SU-DHL-6 (cell line): ENCODE data around the gene SOD3.

Experiments
- H2AFZ ChIP-seq: fragments of 200-600 bp; sonication (generic); 2 replicates; pipeline ENCODE4 v1.6.1; 2014; ENCODE audit warnings: low read depth, mild to moderate bottlenecking, moderate library complexity, mixed read lengths, antibody characterized with exemption, low read length; ENCODE audit not compliant: severe bottlenecking
- H3F3A ChIP-seq: fragments of 200-600 bp; shearing (Covaris generic); 2 replicates; pipeline ENCODE4 v1.6.0; 2016; ENCODE audit warnings: antibody characterized with exemption, mild to moderate bottlenecking; ENCODE audit not compliant: insufficient read depth
- H3K27ac ChIP-seq: fragments of 200-600 bp; sonication (generic); 2 replicates; pipeline ENCODE4 v1.5.1; 2016; ENCODE audit warnings: low read depth, mild to moderate bottlenecking, low read length, moderate library complexity, mixed read lengths
- H3K27me3 ChIP-seq: fragments of 200-600 bp; sonication (generic), shearing (Covaris generic); 2 replicates; pipeline ENCODE4 v1.6.0; 2014; ENCODE audit warnings: mild to moderate bottlenecking, low read length
- H3K36me3 ChIP-seq: fragments of 200-600 bp; sonication (generic); 2 replicates; pipeline ENCODE4 v1.6.1; 2014; ENCODE audit warnings: mild to moderate bottlenecking, low read length, mixed read lengths
- H3K4me2 ChIP-seq: fragments of 300-600, 200-600 bp; shearing (Covaris generic), sonication (generic); 2 replicates; pipeline ENCODE4 v1.6.0; 2014; ENCODE audit warnings: low read length, low read depth, mild to moderate bottlenecking; ENCODE audit not compliant: poor library complexity, severe bottlenecking
- H3K4me3 ChIP-seq: fragments of 200-600 bp; sonication (generic); 2 replicates; pipeline ENCODE4 v1.5.1; 2014; ENCODE audit warnings: antibody characterized with exemption, low read length, mild to moderate bottlenecking, mixed read lengths; ENCODE audit not compliant: insufficient read depth, poor library complexity, severe bottlenecking
- H3K79me2 ChIP-seq: fragments of 200-600 bp; sonication (generic); 2 replicates; pipeline ENCODE4 v1.6.1; 2014; ENCODE audit warnings: mild to moderate bottlenecking, low read length, moderate library complexity; ENCODE audit not compliant: insufficient read depth
- H3K9ac ChIP-seq: fragments of 200-600 bp; sonication (generic); 2 replicates; pipeline ENCODE4 v1.7.0; 2014; ENCODE audit warnings: mild to moderate bottlenecking, low read length
- H3K9me2 ChIP-seq: fragments of 200-600 bp; sonication (generic); replicated peaks from 2 replicates; pipeline ENCODE4 v1.6.1; 2014; ENCODE audit warnings: low read length; ENCODE audit not compliant: insufficient read depth
- H3K9me3 ChIP-seq: fragments of 200-600 bp; sonication (generic); 2 replicates; pipeline ENCODE4 v1.6.1; 2014; ENCODE audit warnings: low read length, mixed read lengths; ENCODE audit not compliant: insufficient read depth
- H4K20me1 ChIP-seq: fragments of 200-600 bp; sonication (generic); 2 replicates; pipeline ENCODE4 v1.6.1; 2014; ENCODE audit warnings: low read depth, mild to moderate bottlenecking, antibody characterized with exemption, low read length, moderate library complexity, mixed read lengths
- CTCF ChIP-seq: fragments of 200-600 bp; sonication (generic); IDR thresholded peaks from one replicate; pipeline ENCODE4 v1.5.1; 2017; ENCODE audit warnings: antibody characterized with exemption, mild to moderate bottlenecking, low read length, moderate library complexity; ENCODE audit not compliant: insufficient read depth, poor library complexity, severe bottlenecking
- EZH2phosphoT487 ChIP-seq: fragments of 200-600 bp; sonication (generic), shearing (Covaris generic); conservative IDR thresholded peaks from 2 replicates; pipeline ENCODE4 v1.6.1; 2018; ENCODE audit warnings: mild to moderate bottlenecking, antibody characterized with exemption, low read length, moderate library complexity, mixed read lengths

The SOD3 gene

DNA sequence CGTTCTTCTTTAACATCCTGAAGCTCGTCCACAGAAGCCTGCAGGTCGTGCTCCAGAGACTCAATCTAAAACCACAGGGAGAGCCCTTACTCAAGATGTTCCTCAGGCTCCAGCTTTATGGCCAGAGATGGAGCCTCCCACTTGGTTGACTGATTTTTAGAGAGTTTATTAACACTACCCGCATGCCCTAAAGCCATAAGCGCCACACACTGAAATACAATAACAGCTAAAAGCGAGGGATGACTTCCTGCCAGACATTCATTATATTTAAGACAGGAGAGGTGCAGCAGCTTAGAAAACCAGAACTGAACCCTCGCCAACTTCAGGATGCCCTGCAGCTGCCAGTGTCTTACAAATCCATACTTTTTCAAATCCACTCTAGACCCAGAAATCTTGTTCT is 42.0 kb downstream of the SOD3 start:
- Histone ChIP-seq H3K4me2 (no peak overlapping the region), H3K9me3 (no peaks in the 10 kb centered on the region), H3F3A (no peaks in the 10 kb centered on the region), H3K27me3 (no peaks in the 10 kb centered on the region), H3K79me2 (no peaks in the 10 kb centered on the region), H3K9me2 (no peaks in the 10 kb centered on the region), H3K9ac (no peak overlapping the region), H4K20me1 (no peaks in the 10 kb centered on the region), H3K36me3 (no peaks in the 10 kb centered on the region), H3K4me3 (no peak overlapping the region), H2AFZ (no peak overlapping the region), H3K27ac (no peak overlapping the region)
- TF ChIP-seq CTCF = no peak
- TF ChIP-seq EZH2phosphoT487 = no peak

DNA sequence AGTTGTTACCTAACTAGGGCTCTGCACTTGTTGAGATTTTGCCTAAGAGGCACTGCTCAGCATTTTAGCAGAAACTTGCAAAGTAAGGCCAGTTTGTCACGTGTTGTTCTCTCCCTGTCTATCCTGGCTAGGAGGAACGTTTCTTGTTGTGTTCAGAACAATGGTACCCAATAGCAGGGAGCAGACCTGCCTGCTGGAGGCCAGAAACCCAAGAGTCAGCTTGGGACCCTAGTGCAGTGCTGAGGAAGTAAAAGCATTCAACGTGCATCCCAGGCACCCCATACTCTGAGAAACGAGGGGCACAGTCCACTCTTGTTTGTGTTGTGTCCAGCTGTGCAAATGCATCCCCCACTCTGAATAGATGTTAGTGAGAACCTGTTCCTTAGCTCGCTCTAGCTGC is 42.4 kb downstream of the SOD3 start:
- Histone ChIP-seq H3K4me2 (no peak overlapping the region), H3K27me3 (no peaks in the 10 kb centered on the region), H3K9me3 (no peaks in the 10 kb centered on the region), H3K79me2 (no peaks in the 10 kb centered on the region), H4K20me1 (no peaks in the 10 kb centered on the region), H3K36me3 (no peaks in the 10 kb centered on the region), H3K9me2 (no peaks in the 10 kb centered on the region), H3F3A (no peaks in the 10 kb centered on the region), H3K9ac (no peak overlapping the region), H3K27ac (no peak overlapping the region), H3K4me3 (no peak overlapping the region), H2AFZ (no peak overlapping the region)
- TF ChIP-seq CTCF = no peak

- no peak overlapping the region for H3K9ac ChIP-seq
- no peak overlapping the region for H2AFZ ChIP-seq
- no peaks in the 10 kb centered on the region for H3K9me2 ChIP-seq
- TF ChIP-seq EZH2phosphoT487 (no peak), CTCF (no peak)
- no peaks in the 10 kb centered on the region for H4K20me1 ChIP-seq
- H3K79me2 ChIP-seq = no peaks in the 10 kb centered on the region
- no peak overlapping the region for H3K27ac ChIP-seq
- no peaks in the 10 kb centered on the region for H3F3A ChIP-seq
- H3K4me3 ChIP-seq = no peak overlapping the region
- H3K4me2 ChIP-seq = no peak overlapping the region
- H3K36me3 ChIP-seq = no peaks in the 10 kb centered on the region
- H3K9me3 ChIP-seq = no peaks in the 10 kb centered on the region
- no peaks in the 10 kb centered on the region for H3K27me3 ChIP-seq
These were observed 45.0 kb downstream of the SOD3 start for GRCh38 chr4:24840362-24840761.
